Jurkat, Clone E6-1 (cell line): Measurements from ENCODE around the gene FN3K.
"Not testable (repeated sequence)": the region's sequence is repeated elsewhere in the genome, so short reads cannot be mapped to it uniquely, and the experiment has no call there.

ENCODE experiments used
- DNase-seq: peaks from one replicate; pipeline ENCODE4 v3.0.0-alpha.2; 2011; ENCODE audit warnings: low read depth, low spot score
- H3K4me3 ChIP-seq: 2 replicates; pipeline ENCODE4 v1.5.1; 2011; ENCODE audit warnings: mild to moderate bottlenecking, low read length, control low read depth, moderate library complexity

Gene FN3K

GRCh38 chr17:82754297-82755208 is 19.1 kb downstream of the FN3K start:
- peak; percentile 47 for DNase-seq
- no peak overlapping the region for H3K4me3 ChIP-seq

DNA sequence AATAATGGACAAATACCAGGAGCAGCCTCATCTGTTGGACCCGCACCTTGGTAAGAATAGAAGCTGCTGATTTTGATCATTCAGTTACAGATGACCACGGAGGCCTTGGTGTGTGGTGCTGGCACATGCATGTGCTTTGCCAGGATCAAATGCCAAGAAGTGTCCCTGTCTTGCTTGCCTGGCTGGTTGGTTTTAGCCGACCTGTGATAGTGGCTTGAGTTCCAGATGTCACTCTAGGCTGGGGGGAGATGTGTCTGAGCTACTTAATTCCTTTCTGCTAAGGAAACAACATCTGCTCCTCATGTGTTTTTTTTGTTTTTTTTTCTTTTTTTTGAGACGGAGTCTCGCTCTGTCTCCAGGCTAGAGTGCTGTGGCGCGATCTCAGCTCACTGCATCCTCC is 20.8 kb downstream of the FN3K start:
- DNase-seq, result no peak
- H3K4me3 ChIP-seq, result no peak overlapping the region

- H3K4me3 ChIP-seq, result no peak overlapping the region
- no peak for DNase-seq
These were observed 30.0 kb downstream of the FN3K start for GRCh38 chr17:82765371-82765770.

GRCh38 chr17:82767041-82767754 is 31.8 kb downstream of the FN3K start:
- DNase-seq, result no peak
- H3K4me3 ChIP-seq, result no peak overlapping the region

DNA sequence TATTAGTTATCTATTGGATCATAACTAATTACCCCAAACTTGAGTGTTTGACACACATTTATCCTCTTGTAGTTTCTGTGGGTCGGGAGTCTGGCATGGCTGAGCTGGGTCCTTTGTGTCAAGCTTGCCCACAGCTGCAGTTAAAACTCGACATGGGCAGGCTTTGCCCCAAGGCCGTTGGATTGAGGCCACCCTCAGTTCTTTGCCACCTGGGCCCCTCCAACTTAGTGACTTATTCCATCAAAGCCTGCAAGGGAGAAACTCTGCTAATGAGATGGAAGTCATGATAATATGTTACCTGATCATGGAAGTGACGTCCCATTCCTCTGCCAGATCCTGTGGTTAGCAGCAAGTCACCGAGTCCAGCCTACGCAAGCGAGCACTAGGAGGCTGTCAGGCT is 33.6 kb downstream of the FN3K start:
- no peak for DNase-seq

GRCh38 chr17:82772026-82772425 is 36.6 kb downstream of the FN3K start:
- no peak for DNase-seq
- H3K4me3 ChIP-seq, result no peak overlapping the region

More for the DNA sequence above, 33.6 kb downstream of the FN3K start:
- no peak overlapping the region for H3K4me3 ChIP-seq

GRCh38 chr17:82774456-82774855 is 39.0 kb downstream of the FN3K start:
- not testable (repeated sequence) for DNase-seq, H3K4me3 ChIP-seq

GRCh38 chr17:82775001-82775823 is 39.8 kb downstream of the FN3K start:
- H3K4me3 ChIP-seq, result no peak overlapping the region
- DNase-seq, result peak; percentile 47

DNA sequence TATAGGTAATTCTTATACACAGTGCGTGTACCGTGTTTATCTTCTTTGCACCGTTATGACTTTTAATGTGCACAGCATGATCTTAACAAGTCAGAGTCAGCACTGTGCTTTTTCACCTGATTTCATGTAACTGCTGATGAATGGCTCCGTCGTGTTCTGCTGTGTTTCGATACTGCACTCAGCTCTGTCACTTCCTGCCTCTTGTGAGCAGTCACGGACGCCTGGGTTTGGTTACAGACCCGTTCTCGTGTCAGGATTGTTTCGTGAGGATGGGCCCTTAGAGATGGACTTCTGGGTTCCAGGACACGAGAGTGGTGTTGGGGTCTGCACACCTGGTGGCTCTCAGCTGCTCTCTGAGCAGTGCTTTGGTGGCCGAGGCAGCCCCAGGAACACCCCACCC is 41.0 kb downstream of the FN3K start:
- DNase-seq, result no peak
- H3K4me3 ChIP-seq, result no peak overlapping the region

DNA sequence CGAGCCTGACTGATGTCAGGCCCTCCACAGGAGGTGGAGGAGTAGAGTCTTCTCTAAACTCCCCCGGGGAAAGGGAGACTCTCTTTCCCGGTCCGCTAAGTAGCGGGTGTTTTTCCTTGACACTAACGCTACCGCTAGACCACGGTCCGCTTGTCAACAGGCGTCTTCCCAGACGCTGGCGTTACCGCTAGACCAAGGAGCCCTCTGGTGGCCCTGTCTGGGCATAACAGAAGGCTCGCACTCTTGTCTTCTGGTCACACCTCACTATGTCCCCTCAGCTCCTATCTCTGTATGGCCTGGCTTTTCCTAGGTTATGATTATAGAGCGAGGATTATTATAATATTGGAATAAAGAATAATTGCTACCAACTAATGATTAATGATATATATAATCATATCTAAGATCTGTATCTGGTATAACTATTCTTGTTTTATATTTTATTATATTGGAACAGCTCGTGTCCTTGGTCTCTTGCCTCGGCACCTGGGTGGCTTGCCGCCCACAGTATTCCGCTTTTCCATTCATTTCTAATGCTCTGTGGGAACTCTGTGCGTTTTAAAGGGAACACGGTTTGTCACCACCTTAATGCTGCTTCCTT is 42.5 kb downstream of the FN3K start:
- H3K4me3 ChIP-seq, DNase-seq: not testable (repeated sequence)

DNA sequence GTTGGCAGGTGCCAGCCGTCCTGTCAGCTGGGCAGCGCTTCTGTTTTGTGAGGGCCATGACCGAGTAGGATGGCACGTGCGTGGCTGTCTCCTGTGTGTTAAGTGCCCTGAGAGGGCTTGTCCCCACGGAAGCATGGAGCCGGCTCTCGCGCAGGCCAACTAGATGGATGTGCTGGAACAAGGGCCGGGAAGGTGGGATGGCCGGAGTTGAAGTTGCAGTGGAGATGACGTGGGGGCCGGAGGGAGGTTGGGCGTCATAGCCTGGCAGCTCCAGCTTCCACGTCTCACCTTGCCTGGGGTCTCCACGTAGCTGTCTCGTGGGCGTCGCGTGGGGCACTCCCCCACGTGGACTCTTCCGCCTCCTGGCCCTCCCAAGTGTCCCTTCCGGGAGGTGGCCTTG is 44.1 kb downstream of the FN3K start:
- no peak for DNase-seq
- no peak overlapping the region for H3K4me3 ChIP-seq

DNA sequence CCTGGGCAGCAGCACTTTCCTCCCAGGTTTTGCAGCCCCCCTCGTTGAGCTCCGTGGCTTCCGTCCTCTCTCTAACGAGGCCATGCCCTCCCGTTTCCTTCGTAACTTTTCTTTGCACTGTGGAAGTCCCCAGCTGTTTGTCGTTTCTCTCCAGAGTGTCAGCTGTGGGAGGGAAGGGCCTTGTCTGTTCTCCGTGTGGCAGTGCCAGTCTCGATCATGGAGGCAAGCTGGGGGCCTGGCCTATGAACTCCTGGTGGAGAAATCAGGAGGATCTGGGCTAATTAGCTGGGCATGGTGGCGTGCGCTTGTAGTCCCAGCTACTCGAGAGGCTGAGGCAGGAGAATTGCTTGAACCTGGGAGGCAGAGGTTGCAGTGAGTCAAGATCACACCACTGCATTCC is 44.8 kb downstream of the FN3K start:
- DNase-seq, result no peak

GRCh38 chr17:82780971-82781893 is 45.8 kb downstream of the FN3K start:
- no peak for DNase-seq

More for the DNA sequence above, 44.8 kb downstream of the FN3K start:
- H3K4me3 ChIP-seq, result no peak overlapping the region

GRCh38 chr17:82781894-82782274 is 46.5 kb downstream of the FN3K start:
- H3K4me3 ChIP-seq, result no peak overlapping the region
- peak; percentile 62 for DNase-seq

More at GRCh38 chr17:82780971-82781893, 45.8 kb downstream of the FN3K start:
- H3K4me3 ChIP-seq, result no peak overlapping the region

DNA sequence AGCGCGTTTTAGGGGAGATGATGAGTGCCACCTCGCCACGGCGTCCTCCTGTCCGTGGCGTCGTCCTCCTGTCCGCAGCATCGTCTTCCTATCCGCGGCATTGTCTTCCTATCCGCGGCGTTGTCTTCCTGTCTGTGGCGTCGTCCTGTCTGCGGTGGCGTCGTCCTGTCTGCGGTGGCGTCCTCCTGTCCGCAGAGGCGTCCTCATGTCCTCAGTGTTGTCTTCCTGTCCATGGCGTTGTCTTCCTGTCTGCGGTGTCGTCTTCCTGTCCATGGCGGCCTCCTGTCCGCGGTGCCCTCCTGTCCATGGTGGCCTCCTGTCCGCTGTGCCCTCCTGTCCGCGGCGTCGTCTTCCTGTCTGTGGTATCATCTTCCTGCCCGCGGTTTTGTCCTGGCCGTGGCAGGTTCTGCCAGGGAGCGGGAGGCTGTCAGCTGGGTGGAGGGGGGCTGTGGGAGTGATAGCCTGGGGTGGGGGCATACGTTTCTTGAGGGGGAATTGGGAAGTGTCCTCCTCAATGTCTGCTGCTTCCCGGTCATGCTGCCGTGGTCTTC is 47.3 kb downstream of the FN3K start:
- no peak for DNase-seq
- no peak overlapping the region for H3K4me3 ChIP-seq

GRCh38 chr17:82783498-82783897 is 48.1 kb downstream of the FN3K start:
- H3K4me3 ChIP-seq, result no peak overlapping the region
- DNase-seq, result no peak

GRCh38 chr17:82785581-82785980 is 50.2 kb downstream of the FN3K start:
- H3K4me3 ChIP-seq, DNase-seq: not testable (repeated sequence)

DNA sequence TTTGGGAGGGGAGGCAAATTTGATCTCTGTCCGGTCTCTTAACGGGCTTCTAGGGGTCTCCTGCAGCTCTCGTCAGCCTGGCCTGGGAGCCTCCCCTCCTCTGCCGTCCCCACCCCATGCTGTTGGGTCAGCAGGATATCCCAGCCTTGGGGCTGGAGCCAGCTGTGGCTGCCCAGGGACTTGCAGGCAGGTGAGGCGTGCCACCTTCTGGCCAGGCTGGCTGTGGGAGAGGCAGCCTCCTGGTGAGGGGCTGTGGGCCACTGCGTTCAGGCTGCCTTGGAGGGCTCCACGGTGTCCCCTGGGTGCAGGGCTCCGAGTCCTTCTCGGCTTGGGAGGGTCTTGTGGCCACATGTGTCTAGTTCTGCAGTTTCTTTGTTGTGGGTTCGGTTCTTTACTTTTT is 51.0 kb downstream of the FN3K start:
- H3K4me3 ChIP-seq, result no peak overlapping the region
- no peak for DNase-seq
